Measurements from ENCODE around the gene METAP1D. TPM values are rescaled to one million over a fixed set of nuclear protein-coding genes. Genes with fewer than 3 reads are reported as not detected.
A peak's percentile ranks its signal among the peaks of the same experiment; 100 is the strongest.
"Not testable (repeated sequence)": the region's sequence is repeated elsewhere in the genome, so short reads cannot be mapped to it uniquely, and the experiment has no call there.

Gene METAP1D
- total RNA-seq, 2 experiments from 2014 or later, result 2.8 to 2.9 TPM

DNA sequence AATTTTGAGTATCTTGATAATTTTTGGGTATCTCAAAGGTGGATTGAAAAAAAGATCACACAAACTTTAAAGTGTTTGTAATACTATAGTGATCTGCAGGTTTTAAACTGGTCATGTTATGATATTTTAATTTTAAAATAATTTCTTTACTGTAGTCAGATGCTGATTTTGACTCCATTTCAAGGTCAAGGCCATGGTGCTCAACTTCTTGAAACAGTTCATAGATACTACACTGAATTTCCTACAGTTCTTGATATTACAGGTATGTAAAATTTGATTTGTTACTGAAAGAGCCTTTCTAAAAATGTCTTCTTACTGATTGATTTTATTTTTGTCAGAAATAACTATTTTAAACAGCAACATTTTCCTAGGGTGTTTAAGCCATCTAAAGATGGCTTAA, 33.1 kb upstream of the METAP1D start:
- H3K27me3 Mint-ChIP-seq, result no peaks in the 10 kb centered on the region
- peaks cover 30% of the 10 kb centered on the region for H3K36me3 Mint-ChIP-seq (ENCODE audit: low read depth)
- H3K9me3 Mint-ChIP-seq, result no peaks in the 10 kb centered on the region
- H3K4me1 Mint-ChIP-seq, result peaks cover 14% of the 10 kb centered on the region
- no peak overlapping the region for H3K4me3 Mint-ChIP-seq
- no peak for DNase-seq
- POLR2A ChIA-PET, result no interaction called here
- CTCF ChIA-PET, result no interaction called here
- no peak overlapping the region for H3K27ac Mint-ChIP-seq

DNA sequence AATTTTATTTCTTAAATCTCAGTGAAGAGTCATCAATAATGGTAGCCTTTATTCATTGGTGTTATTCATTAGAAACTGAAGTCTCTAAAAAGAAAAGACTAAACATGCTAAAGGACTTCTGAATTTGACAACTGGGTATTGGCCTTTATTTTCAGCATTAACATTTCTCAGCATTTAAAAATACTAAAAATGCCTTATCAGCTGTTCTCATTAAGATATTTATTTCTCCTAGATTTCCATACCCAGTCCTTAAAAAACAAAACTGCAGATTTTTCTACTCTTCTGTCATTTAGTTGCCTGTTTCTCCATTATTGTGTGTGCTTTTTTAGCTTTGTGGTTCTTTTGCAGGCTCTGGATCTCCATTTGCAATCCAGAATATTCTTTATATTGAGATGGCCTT, 31.2 kb upstream of the METAP1D start:
- ChIA-PET CTCF (no interaction called here), POLR2A (no interaction called here)
- Mint-ChIP-seq H3K36me3 (ENCODE audit: low read depth) (peaks cover 44% of the 10 kb centered on the region), H3K27me3 (no peaks in the 10 kb centered on the region), H3K9me3 (no peaks in the 10 kb centered on the region), H3K27ac (no peak overlapping the region), H3K4me3 (no peak overlapping the region), H3K4me1 (peaks cover 16% of the 10 kb centered on the region)
- no peak for DNase-seq

DNA sequence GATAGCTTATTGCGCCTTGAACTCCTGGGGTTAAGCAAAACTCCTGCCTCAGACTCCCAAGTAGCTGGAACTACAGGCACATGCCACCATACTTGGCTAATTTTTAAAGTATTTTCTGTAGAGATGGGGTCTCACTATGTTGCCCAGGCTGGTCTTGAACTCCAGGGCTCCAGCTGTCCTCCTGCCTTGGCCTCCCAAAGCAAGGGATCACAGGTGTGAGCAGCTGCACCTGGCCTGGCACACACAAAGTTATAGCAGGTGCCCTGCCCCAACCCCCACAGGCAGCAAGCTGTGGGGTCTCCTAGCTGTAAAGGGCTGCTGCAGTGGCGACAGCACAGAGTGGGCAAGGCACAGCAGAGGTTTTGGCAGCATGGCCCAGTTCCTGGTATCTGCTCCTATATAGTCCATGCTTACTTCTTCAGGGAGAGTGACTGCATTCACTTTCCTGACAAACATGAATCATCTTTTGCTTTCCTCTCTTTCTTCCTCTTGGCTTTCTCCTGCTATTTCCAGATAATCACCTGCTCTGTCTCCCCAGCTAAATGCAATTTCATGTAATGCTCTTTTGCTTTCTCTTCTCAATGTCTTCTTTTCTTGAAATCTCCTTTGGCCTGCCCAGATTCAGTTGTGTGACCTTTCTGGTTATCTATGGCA, 27.3 kb upstream of the METAP1D start:
- H3K9me3 Mint-ChIP-seq, result no peaks in the 10 kb centered on the region
- peaks cover 52% of the 10 kb centered on the region for H3K36me3 Mint-ChIP-seq (ENCODE audit: low read depth)
- POLR2A ChIA-PET, result no interaction called here

DNA sequence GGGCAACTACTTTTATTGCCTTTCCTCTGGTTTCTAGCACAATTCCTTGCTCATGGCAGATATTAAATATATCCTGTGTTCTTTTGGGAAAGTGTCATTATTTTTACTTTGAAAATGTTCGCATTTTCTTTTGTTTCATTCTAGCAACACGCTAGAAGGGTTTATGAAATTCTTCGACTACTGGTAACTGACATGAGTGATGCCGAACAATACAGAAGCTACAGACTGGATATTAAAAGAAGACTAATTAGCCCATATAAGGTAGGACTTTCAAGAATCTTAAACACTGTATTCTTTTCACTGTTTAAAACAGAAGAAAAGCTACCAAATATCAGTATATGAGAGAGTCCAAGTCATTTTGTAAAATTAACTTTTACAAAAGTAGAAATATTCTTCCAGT, 20.6 kb upstream of the METAP1D start:
- Mint-ChIP-seq H3K4me3 (no peak overlapping the region), H3K9me3 (no peaks in the 10 kb centered on the region), H3K27ac (no peak overlapping the region), H3K27me3 (no peaks in the 10 kb centered on the region), H3K4me1 (peaks cover 2% of the 10 kb centered on the region), H3K36me3 (ENCODE audit: low read depth) (peaks cover 73% of the 10 kb centered on the region)
- DNase-seq, result no peak
- ChIA-PET POLR2A (no interaction called here), CTCF (interaction anchor here (0.9 kb wide), 1 partner anchor 27 kb away, joined by 3 read pairs; no protein-coding TSS in a partner anchor)

More for the DNA sequence above, 27.3 kb upstream of the METAP1D start:
- DNase-seq, result no peak
- CTCF ChIA-PET, result no interaction called here
- Mint-ChIP-seq H3K4me1 (peaks cover 5% of the 10 kb centered on the region), H3K27me3 (no peaks in the 10 kb centered on the region), H3K4me3 (no peak overlapping the region), H3K27ac (no peak overlapping the region)

DNA sequence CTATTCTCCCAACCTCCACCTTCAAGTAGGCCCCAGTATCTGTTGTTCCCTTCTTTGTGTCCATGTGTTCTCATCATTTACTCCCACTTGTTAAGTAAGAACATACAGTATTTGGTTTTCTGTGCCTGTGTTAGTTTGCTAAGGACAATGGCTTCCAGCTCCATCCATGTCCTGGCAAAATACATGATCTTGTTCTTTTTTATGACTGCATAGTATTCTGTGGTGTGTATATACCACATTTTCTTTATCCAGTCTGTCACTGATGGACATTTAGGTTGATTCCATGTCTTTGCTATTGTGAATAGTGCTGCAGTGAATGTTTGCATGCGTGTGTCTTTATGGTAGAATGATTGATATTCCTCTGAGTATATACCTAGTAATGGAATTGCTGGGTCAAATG, 15.8 kb upstream of the METAP1D start:
- H3K4me1 Mint-ChIP-seq, H3K27ac Mint-ChIP-seq, DNase-seq, H3K9me3 Mint-ChIP-seq, POLR2A ChIA-PET, H3K27me3 Mint-ChIP-seq, H3K4me3 Mint-ChIP-seq: not testable (repeated sequence)
- H3K36me3 Mint-ChIP-seq (ENCODE audit: low read depth), result peaks cover 40% of the 10 kb centered on the region
- CTCF ChIA-PET, result interaction anchor here (0.6 kb wide), 1 partner anchor 121 kb away, joined by 3 read pairs; no protein-coding TSS in a partner anchor

DNA sequence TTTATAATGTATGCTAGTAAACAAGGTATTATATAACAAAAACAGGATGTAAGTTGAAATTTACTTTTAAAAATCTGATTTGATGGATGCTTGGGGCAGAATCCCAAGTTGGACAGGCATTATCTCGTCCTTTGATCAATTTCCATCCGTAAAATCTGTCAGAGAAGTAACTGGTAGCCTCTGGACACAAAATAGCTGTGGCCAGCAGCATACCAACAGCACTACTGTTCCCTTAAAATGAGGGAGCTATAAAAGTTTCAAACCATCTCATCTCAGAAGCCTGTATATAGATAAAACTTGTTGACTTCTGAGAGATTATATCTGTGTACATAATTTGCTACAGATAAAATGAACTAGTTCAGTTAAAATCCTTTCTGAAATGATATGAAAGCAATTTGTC, 14.7 kb upstream of the METAP1D start:
- H3K4me1 Mint-ChIP-seq, result no peaks in the 10 kb centered on the region
- H3K27ac Mint-ChIP-seq, result no peak overlapping the region
- POLR2A ChIA-PET, result no interaction called here
- H3K36me3 Mint-ChIP-seq (ENCODE audit: low read depth), result peaks cover 30% of the 10 kb centered on the region
- H3K9me3 Mint-ChIP-seq, result no peaks in the 10 kb centered on the region
- H3K27me3 Mint-ChIP-seq, result peaks cover 2% of the 10 kb centered on the region
- DNase-seq, result no peak
- CTCF ChIA-PET, result no interaction called here
- H3K4me3 Mint-ChIP-seq, result no peak overlapping the region

DNA sequence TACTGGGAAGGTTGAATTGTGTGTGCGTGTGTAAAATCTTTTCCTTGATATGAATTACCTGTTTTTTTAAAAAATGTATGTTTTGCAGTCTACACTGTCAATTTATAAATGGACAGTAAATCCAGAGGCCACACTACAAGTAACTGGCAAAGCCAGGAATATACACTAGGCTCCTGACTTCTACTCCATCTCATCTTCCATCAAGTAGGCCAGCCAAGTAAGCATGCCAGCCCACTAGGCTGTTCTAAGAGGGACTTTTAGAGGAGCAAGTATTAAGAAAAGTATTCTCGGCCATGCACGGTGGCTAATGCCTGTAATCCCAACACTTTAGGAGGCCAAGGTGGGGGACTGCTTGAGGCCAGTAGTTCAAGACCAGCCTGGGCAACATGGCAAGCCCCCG, 13.0 kb upstream of the METAP1D start:
- Mint-ChIP-seq H3K9me3 (no peaks in the 10 kb centered on the region), H3K4me1 (peaks cover 5% of the 10 kb centered on the region), H3K4me3 (no peak overlapping the region), H3K36me3 (ENCODE audit: low read depth) (peaks cover 19% of the 10 kb centered on the region), H3K27me3 (peaks cover 4% of the 10 kb centered on the region), H3K27ac (no peak overlapping the region)
- DNase-seq, result no peak
- POLR2A ChIA-PET, result no interaction called here
- CTCF ChIA-PET, result no interaction called here

DNA sequence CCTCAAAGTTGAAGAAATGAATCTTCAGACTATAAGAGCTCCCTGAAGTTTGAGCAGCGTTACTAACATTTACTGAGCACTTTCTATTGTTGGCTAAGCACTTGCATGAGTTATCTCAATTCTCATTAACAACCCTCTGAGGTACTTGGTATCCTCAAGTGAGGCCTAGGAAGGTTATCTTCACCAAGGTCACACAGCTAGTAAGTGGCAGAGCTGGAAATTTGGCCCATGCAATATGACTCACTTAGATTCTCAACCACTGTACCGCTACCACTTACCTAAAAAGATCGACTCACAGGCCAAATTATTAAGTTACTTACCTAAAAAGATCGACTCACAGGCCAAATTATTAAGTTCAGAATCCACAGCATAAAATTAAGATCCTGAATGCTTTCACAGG, 8.7 kb upstream of the METAP1D start:
- DNase-seq, result no peak
- Mint-ChIP-seq H3K27me3 (peaks cover 17% of the 10 kb centered on the region), H3K4me1 (peaks cover 5% of the 10 kb centered on the region), H3K36me3 (ENCODE audit: low read depth) (no peaks in the 10 kb centered on the region), H3K9me3 (no peaks in the 10 kb centered on the region), H3K4me3 (no peak overlapping the region), H3K27ac (no peak overlapping the region)
- ChIA-PET POLR2A (interaction anchor here (1.5 kb wide), 1 partner anchor 69 kb away, joined by 3 read pairs; the partner anchor contains the start of gene HAT1), CTCF (no interaction called here)

DNA sequence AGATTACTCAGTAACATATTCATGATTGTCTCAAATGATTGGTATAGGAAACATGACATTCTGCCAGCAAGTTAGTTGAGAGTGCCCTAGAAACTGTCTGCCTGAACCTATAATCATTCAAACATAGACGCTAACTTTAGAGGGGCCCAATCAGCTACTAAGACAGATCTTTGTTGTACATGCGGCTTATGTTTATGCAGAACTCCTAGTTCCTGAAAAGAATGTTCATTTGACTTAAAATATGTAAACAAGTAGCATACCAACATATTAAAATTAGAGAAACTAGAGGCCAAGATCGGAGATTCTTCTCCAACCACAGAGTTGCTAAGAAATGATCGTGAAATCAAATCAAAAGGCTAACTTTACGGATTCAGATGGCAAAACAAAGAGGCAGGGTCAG, 4.2 kb upstream of the METAP1D start:
- H3K4me1 Mint-ChIP-seq, result peaks cover 22% of the 10 kb centered on the region
- no peak overlapping the region for H3K27ac Mint-ChIP-seq
- POLR2A ChIA-PET, result no interaction called here
- CTCF ChIA-PET, result no interaction called here
- peaks cover 26% of the 10 kb centered on the region for H3K27me3 Mint-ChIP-seq
- H3K9me3 Mint-ChIP-seq, result no peaks in the 10 kb centered on the region
- H3K36me3 Mint-ChIP-seq (ENCODE audit: low read depth), result no peaks in the 10 kb centered on the region
- DNase-seq, result no peak
- no peak overlapping the region for H3K4me3 Mint-ChIP-seq

DNA sequence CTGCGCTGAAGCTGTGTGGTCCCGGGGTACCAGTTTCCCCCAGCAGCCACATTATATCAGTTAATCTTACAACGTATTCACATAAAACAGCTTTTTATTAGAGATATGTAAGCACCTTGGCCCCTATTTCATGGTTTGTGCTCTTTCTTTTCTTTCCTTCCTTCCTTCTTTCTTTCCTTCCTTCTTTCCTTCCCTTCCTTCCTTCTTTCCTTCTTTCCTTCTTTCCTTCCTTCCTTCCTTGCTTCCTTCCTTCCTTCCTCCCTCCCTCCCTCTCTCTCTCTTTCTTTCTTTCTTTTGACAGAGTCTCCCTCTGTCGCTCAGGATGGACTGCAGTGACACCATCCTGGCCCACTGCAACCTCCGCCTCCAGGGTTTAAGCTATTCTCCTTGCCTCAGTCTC, 3.7 kb upstream of the METAP1D start:
- no peaks in the 10 kb centered on the region for H3K9me3 Mint-ChIP-seq
- no peak overlapping the region for H3K4me3 Mint-ChIP-seq
- CTCF ChIA-PET, result no interaction called here
- H3K4me1 Mint-ChIP-seq, result peaks cover 23% of the 10 kb centered on the region
- POLR2A ChIA-PET, result no interaction called here
- no peak overlapping the region for H3K27ac Mint-ChIP-seq
- H3K27me3 Mint-ChIP-seq, result peaks cover 26% of the 10 kb centered on the region
- DNase-seq, result no peak
- H3K36me3 Mint-ChIP-seq (ENCODE audit: low read depth), result no peaks in the 10 kb centered on the region

DNA sequence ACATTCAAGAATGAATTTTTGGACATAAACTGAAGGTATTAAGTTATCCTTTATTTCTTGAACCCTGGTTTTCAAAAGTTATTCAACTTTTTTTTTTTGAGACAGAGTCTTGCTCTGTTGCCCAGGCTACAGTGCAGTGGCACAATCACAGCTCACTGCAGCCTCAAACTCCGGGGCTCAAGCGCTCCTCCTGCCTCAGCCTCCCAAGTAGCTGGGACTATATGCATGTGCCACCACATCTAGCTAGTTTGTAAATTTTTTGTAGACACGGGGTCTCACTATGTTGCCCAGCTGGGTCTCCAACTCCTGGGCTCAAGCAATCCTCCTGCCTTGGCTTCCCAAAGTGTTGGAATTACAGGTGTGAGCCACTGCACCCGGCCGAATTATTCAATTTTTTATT, 2.7 kb upstream of the METAP1D start:
- POLR2A ChIA-PET, result interaction anchor here (1.8 kb wide), 1 partner anchor 15 kb away, joined by 6 read pairs; no protein-coding TSS in a partner anchor
- H3K36me3 Mint-ChIP-seq (ENCODE audit: low read depth); H3K9me3 Mint-ChIP-seq; CTCF ChIA-PET; DNase-seq; H3K4me3 Mint-ChIP-seq; H3K27ac Mint-ChIP-seq: not testable (repeated sequence)
- H3K4me1 Mint-ChIP-seq, result peaks cover 24% of the 10 kb centered on the region
- H3K27me3 Mint-ChIP-seq, result peaks cover 24% of the 10 kb centered on the region

DNA sequence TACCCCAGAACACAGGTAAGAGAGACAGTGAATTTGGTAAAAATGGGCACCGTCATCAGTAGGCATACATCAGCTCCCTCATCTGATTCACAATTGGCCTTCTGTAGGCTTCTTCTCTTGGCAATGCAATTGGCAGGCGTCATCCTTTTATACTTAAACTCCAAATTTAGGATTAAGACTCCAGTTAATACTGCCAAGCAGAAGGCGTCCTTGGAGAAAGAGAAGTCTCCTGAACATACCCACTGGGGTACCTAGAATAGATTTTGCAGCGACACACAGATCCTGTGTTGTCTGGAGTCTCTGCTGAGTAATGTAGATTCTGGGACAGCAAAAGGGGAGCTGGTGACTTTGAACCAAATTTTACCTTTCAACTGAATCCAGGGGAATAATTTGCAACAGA, 592 bp upstream of the METAP1D start:
- H3K4me1 Mint-ChIP-seq, result peaks cover 25% of the 10 kb centered on the region
- peaks cover 20% of the 10 kb centered on the region for H3K27me3 Mint-ChIP-seq
- no peaks in the 10 kb centered on the region for H3K9me3 Mint-ChIP-seq
- POLR2A ChIA-PET, result interaction anchor here (1.0 to 1.8 kb wide), 2 partner anchors 77 to 107 kb away, joined by 3 to 7 read pairs; partner anchors contain the start of gene HAT1
- CTCF ChIA-PET, result no interaction called here
- no peak for DNase-seq
- H3K4me3 Mint-ChIP-seq, result peak overlapping the region; percentile 95
- no peak overlapping the region for H3K27ac Mint-ChIP-seq
- no peaks in the 10 kb centered on the region for H3K36me3 Mint-ChIP-seq (ENCODE audit: low read depth)

DNA sequence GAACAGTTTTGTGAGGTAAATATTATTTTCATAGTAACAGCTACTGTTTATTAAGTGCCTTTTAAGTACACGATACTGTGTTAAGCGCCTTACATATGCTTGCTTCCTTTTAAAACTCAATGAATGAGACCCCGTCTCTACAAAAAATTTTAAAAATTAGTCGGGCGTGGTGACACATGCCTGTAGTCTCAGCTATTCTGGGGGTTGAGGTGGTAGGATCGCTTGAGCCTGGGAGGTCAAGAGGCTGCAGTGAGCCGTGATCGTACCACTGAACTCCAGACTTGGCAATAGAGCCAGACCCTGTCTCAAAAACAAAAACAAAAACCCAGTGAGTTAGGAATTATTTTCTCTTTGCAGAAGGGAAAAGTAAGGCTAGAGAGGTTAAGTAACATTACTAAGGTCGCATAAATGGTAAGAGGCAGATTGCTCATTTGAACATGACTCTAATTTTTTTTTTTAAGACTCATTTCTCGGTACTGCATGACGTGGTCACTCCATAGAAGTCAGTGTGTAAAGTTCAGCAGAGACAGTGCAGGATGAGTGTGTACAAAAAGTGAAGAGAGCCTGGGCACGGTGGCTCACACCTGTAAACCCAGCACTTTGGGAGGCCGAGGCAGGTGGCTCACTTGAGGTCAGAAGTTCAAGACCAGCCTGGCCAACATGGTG, 1.1 kb downstream of the METAP1D start:
- Mint-ChIP-seq H3K27me3 (peaks cover 10% of the 10 kb centered on the region), H3K27ac (peak overlapping the region; percentile 71), H3K36me3 (ENCODE audit: low read depth) (no peaks in the 10 kb centered on the region), H3K4me1 (peaks cover 29% of the 10 kb centered on the region), H3K4me3 (peak overlapping the region; percentile 95), H3K9me3 (no peaks in the 10 kb centered on the region)
- POLR2A ChIA-PET, result interaction anchor here (1.0 to 1.8 kb wide), 3 partner anchors 49 to 101 kb away, joined by 3 to 7 read pairs (median 4); partner anchors contain the start of gene HAT1
- DNase-seq, result no peak
- CTCF ChIA-PET, result interaction anchor here (0.8 to 1.2 kb wide), 2 partner anchors 12 to 78 kb away, joined by 3 read pairs; partner anchors contain the start of gene HAT1

DNA sequence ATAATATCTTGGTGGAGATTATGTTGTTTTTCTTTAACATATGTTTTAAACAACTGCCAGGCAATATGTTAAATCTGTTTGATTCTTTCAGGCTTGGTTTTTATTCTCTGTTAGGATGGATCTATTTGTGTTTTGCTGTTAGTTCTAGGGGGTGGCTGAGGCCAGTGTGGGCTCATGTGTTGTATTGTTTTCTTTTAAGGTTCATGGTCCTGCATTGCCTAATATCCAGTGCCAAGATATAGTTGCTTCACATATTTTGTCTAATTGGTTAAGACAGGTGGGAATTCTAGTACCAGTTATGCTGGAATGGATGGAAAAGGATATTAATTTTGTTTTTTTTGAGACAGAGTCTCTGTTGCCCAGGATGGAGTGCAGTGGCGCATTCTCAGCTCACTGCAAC, 7.6 kb downstream of the METAP1D start:
- H3K27me3 Mint-ChIP-seq, result no peaks in the 10 kb centered on the region
- no peak overlapping the region for H3K4me3 Mint-ChIP-seq
- H3K36me3 Mint-ChIP-seq (ENCODE audit: low read depth), result peaks cover 5% of the 10 kb centered on the region
- CTCF ChIA-PET, result no interaction called here
- no peak overlapping the region for H3K27ac Mint-ChIP-seq
- H3K9me3 Mint-ChIP-seq, result no peaks in the 10 kb centered on the region
- POLR2A ChIA-PET, result no interaction called here
- H3K4me1 Mint-ChIP-seq, result peaks cover 27% of the 10 kb centered on the region
- DNase-seq, result no peak

All from activated CD4-positive, alpha-beta memory T cell treated with anti-CD3 and anti-CD28 coated beads, Interleukin-2, amount 10 ng/mL, durations not matched to agents 7 days and 5 days (primary cell).